Hematopoietic multipotent progenitor cell treated with erythropoietin and hydrocortisone succinate and interleukin-3 and kit ligand, for 4 days (in vitro differentiated cells): Measurements from ENCODE around the gene GMPR2.

Experiments
- DNase-seq: peaks from one replicate; pipeline ENCODE4 v3.0.0-alpha.2; 2015

Gene GMPR2

DNA sequence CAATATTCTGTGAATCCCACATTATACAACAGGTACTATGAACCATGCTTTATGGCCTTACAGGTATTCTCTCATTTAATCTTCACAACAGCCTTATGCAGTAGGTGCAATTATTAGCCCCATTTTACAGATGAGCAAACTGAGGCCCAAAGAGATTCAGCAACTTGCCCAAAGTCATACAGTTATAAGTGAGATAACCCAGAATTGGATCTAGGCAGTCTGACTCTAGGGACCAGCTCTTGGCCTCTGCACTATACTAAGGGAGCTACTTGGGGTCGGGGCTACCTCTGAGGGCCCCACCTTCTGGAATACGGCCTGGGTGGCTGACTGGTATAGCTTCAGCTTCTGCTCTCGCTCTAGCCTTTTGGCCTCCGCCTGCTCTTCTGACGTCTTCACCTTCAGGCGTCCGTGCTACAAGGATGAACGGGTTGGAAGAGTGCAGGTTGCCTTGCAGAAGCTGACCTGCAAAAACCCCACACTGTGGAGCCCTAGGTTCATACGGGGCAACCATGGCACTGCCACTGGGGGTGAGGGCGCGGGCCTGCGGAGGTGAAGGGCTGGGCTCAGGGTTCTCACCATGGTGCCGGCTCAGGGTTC is 37.9 kb downstream of the GMPR2 start:
- no peak for DNase-seq

- DNase-seq: peak; percentile 95
Observed at GRCh38 chr14:24271134-24271833, 38.6 kb downstream of the GMPR2 start, which contains the start of gene RABGGTA. TSS of gene RABGGTA (minus strand) at chr14:24271597. CDS start at chr14:24271115, 482 bp downstream.

DNA sequence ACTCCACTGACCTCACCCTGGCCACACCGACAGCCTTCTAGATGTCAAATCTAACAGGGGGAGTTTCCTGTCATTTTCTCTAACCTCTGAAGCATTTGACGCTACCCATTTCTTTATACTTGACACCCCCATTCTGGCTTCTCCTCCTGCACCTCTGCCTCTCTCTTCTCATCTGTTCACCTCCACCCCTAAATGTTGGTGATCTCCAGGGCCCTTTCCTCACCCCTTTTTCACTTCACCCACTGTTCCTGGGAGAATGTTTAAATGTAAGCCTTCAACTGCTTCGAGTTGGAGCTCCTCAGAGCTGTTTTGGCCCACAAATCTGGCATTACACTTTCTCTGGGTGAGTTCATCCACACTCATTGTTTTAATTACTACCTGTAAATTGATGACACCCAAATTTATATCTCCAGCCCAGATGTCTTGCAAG is 39.1 kb downstream of the GMPR2 start:
- no peak for DNase-seq

DNA sequence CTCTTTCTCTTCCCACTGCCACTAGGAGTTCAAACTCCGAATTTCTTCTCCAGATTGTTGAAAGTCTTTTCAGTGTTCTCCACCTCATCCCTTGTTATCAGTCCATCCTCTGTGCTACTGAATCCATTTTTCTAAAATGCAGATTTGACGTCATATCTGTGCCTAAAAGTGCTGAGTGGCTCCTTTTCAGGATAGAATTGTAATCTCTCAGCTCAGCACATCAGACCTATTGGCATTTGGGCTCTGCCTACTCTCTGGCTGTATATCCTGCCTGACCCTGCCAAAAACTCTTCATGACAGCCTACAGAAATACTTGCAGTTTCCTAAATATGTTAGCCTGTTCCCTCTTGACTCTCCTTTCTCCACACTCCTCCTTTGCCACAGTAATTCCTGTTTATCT is 39.7 kb downstream of the GMPR2 start:
- no peak for DNase-seq

GRCh38 chr14:24273422-24273998 is 40.8 kb downstream of the GMPR2 start:
- DNase-seq: peak; percentile 24

- DNase-seq: peak; percentile 59
Observed at GRCh38 chr14:24274101-24274543, 41.4 kb downstream of the GMPR2 start.

DNA sequence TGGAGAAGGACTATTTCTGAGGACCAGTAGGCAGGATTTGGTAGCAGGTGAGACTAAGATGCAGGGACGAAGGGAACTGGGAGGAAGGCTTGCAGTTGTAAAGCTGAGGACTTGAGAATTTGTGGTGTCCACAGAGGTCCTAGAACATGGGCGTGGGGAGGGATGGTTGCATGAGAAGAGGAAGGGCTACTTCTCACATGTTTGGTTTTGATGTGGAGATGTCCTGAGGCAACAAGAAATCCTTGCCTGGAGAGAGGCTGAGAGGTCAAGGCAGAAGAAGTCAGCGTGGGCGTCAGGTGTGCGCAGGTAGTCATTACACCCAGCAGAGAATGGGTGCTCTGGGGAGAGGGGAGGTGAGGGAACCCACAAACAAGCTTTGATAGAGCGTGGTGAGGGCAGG is 44.3 kb downstream of the GMPR2 start:
- DNase-seq: no peak

GRCh38 chr14:24277606-24278321 is 45.0 kb downstream of the GMPR2 start:
- peak; percentile 95 for DNase-seq

GRCh38 chr14:24278424-24278823 is 45.7 kb downstream of the GMPR2 start:
- peak; percentile 41 for DNase-seq

DNA sequence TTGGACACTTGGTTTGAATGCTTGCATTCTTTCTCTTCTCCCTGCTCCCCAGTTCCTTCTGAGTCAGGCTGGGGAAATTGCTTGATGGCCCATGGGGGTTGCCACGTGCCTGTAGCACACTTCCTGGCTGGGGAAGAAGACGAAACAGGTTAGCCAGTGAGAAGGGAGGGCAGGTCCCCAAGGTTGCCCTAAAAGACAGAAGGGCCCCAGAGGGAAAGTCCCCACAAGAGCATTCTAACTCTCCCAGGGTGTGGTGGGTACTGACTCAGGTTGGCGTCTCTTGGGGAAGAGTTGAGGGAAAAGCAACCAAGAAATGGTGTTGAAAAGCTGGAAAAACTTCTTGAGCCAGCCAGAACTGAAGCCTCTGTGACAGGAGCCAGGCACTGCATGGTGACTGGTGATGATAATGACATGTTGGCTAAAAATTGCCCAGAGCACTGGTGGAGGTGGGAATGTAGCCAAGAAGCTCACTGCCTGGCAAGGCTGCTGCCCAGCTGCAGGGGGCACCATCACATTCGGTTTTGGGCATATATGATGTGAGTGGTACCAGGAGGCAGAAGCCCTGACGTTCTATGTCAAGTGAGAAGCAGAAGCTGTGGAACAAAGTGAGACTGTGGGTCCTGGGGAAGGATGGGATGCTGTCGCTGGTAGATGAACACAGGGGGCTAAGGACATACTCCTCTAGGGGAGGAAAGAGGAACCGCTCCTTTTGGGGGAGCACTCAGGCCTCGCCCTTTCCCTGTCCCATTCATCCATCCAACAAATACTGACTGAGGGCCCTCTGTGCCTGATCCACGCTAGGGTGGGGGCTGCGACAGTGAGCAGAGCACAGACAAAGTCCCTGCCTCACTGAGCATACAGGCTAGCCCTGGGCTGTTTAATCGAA is 46.8 kb downstream of the GMPR2 start:
- DNase-seq: peak; percentile 91

GRCh38 chr14:24280797-24281460 is 48.2 kb downstream of the GMPR2 start:
- DNase-seq: no peak

DNA sequence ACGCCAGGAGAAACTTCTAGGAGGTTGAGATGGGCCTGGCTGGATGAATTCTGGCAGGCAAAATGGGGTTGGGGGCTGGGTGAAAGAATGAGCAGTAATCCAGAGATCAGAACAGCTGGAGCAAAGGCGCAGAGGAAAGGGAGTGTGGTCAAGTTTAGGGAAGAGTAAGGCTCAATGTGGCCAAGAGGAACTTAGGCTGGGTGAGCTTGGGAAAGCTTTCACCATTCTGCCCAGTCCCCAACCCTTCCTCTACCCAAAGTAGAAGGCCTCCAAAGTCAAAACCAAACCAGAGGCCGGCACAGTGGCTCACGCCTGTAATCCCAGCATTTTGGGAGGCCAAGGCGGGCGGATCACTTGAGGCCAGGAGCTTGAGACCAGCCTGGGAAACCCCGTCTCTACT is 48.9 kb downstream of the GMPR2 start:
- no peak for DNase-seq

- no peak for DNase-seq
Observed at GRCh38 chr14:24282736-24283135, 50.0 kb downstream of the GMPR2 start.

DNA sequence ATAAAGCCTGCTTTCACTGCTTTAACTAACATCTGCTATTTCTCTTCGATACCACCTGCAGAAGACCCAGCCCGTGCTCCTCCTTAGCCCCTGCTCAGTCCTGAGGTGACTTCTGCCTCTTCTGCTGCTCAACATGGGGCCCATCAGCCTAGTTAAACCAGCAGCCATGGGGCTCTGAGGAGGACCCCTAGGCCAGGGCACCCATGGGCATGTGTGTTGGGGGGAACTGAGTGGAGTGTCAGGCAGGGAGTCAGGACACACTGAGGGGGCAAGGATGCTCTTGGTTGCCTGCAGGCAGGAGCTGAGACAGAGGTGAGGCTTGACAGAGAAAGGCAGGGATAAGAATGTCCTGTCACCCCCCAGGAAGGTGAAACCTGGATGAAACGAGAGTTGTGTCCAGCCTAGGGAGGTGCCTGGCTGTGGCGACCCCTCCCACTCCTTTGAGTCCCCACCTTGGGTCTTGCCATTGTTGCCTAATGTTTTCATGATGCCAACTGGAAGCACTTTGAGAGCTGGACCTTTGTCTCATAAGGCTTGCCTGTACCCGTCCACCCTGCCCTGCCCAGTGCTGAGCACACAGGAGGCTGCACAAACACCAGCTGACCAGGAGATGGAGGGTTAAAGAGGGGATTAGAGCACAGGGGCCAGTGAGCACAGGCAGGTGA is 51.2 kb downstream of the GMPR2 start:
- no peak for DNase-seq

GRCh38 chr14:24284501-24285035 is 51.8 kb downstream of the GMPR2 start:
- DNase-seq: no peak

GRCh38 chr14:24285351-24285750 is 52.6 kb downstream of the GMPR2 start:
- DNase-seq: no peak

- no peak for DNase-seq
Observed at GRCh38 chr14:24286996-24287395, 54.3 kb downstream of the GMPR2 start.
